Parathyroid adenoma (tissue), 2 donors: ENCODE measurements around the gene CGN.
A peak's percentile ranks its signal among the peaks of the same experiment; 100 is the strongest.

Experiments
- H2AFZ ChIP-seq: fragments of 300-600 bp; sonication (generic); one replicate; pipeline ENCODE4 v1.7.0; 2017; ENCODE audit warnings: antibody characterized with exemption, mild to moderate bottlenecking
- H3K27ac ChIP-seq: fragments of 300-600 bp; sonication (generic); one replicate; pipeline ENCODE4 v1.7.0; 2017
- H3K27me3 ChIP-seq: fragments of 300-600 bp; sonication (generic); one replicate; pipeline ENCODE4 v1.7.0; 2017; ENCODE audit warnings: low read length; ENCODE audit not compliant: control insufficient read depth, insufficient read depth
- H3K36me3 ChIP-seq: fragments of 300-600 bp; sonication (generic); one replicate; pipeline ENCODE4 v1.7.0; 2017; ENCODE audit warnings: low read length; ENCODE audit not compliant: control insufficient read depth, insufficient read depth
- H3K4me1 ChIP-seq: fragments of 300-600 bp; sonication (generic); one replicate; pipeline ENCODE4 v1.7.0; 2017; ENCODE audit warnings: control low read depth
- H3K4me2 ChIP-seq: fragments of 300-600 bp; sonication (generic); one replicate; pipeline ENCODE4 v1.7.0; 2017; ENCODE audit warnings: low read length
- H3K4me3 ChIP-seq: fragments of 300-600 bp; sonication (generic); one replicate; pipeline ENCODE4 v1.7.0; 2017; ENCODE audit warnings: low read depth, low read length
- H3K79me2 ChIP-seq: fragments of 300-600 bp; sonication (generic); one replicate; pipeline ENCODE4 v1.7.0; 2017; ENCODE audit warnings: control low read depth
- H3K9ac ChIP-seq: fragments of 300-600 bp; sonication (generic); one replicate; pipeline ENCODE4 v1.7.0; 2017; ENCODE audit warnings: mild to moderate bottlenecking
- H3K9me3 ChIP-seq: fragments of 300-600 bp; sonication (generic); one replicate; pipeline ENCODE4 v1.7.0; 2017; ENCODE audit warnings: low read length; ENCODE audit not compliant: control insufficient read depth
- CTCF ChIP-seq: fragments of 300-600 bp; sonication (generic); IDR thresholded peaks from one replicate; pipeline ENCODE4 v1.7.0; 2017; ENCODE audit warnings: antibody characterized with exemption, mild to moderate bottlenecking
- donor health status: primary hyperparathyroidism.

Gene CGN

DNA sequence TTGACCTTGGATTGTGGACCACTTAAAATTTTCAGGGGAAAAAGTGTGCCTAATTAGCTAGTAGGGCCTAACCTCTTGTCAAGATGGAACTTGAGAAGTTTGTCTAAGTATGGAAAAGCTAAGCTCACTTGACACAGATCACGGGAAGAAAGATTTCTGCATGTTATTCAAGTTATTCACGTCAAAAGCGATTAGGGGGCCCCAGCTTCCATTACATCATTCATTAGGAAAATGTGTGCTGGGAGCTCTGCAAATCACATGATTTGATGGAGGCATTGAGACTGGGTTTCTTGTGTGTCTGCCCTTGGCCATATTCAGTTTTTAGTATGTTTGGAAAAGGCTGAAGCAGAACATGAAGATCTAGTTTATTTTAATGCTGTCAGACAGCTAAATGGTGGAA is 36.4 kb upstream of the CGN start:
- Histone ChIP-seq H3K4me1 (no peaks in the 10 kb centered on the region), H3K27ac (no peak overlapping the region), H3K79me2 (no peaks in the 10 kb centered on the region), H3K4me2 (no peak overlapping the region), H3K27me3 (no peaks in the 10 kb centered on the region), H3K9ac (no peak overlapping the region), H3K36me3 (no peaks in the 10 kb centered on the region), H2AFZ (peak overlapping the region; percentile 20), H3K9me3 (no peaks in the 10 kb centered on the region), H3K4me3 (no peak overlapping the region)
- TF ChIP-seq CTCF = no peak

DNA sequence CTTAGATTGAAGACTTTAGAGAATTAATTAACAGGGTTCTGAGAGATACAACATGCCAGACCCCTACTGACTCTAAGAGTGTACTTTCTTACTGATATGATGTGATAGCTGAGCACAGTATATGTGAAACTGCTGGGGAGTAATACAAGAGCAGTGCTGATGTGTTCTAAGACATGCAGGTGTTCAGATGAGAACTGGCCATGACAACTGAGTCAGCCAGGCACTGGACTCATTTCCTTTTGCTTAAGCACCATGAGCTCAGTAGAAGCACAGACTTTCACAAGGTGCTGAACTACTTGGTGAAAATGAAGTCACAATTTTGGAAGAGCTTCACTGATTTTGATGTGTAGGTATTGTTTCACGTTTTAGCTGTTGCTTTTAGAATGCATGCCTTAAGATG is 36.0 kb upstream of the CGN start:
- no peak for TF ChIP-seq CTCF
- Histone ChIP-seq H2AFZ (peak overlapping the region; percentile 20), H3K79me2 (no peaks in the 10 kb centered on the region), H3K36me3 (no peaks in the 10 kb centered on the region), H3K4me2 (no peak overlapping the region), H3K4me1 (no peaks in the 10 kb centered on the region), H3K9ac (no peak overlapping the region), H3K27ac (no peak overlapping the region), H3K27me3 (no peaks in the 10 kb centered on the region), H3K4me3 (no peak overlapping the region), H3K9me3 (no peaks in the 10 kb centered on the region)

DNA sequence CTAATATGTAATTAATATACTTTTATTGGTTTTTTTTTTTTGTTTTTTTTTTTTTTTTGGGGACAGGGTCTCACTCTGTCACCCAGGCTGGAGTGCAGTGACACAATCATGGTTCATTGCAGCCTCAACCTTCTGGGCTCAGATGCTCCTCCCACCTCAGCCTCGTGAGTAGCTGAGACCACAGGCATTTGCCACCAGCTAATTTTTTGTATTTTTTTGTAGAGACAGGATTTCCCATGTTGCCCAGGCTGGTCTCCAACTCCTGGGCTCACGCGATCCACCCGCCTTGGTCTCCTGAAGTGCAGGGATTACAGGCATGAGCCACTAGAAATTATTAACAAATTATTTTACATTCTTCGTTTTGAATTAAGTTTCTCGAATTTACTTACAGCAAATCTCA is 35.1 kb upstream of the CGN start:
- no peak overlapping the region for H3K4me3 ChIP-seq
- no peaks in the 10 kb centered on the region for H3K4me1 ChIP-seq
- no peaks in the 10 kb centered on the region for H3K9me3 ChIP-seq
- TF ChIP-seq CTCF = no peak
- H3K27me3 ChIP-seq = no peaks in the 10 kb centered on the region
- no peak overlapping the region for H3K27ac ChIP-seq
- no peak overlapping the region for H2AFZ ChIP-seq
- no peak overlapping the region for H3K4me2 ChIP-seq
- no peak overlapping the region for H3K9ac ChIP-seq
- H3K79me2 ChIP-seq = no peaks in the 10 kb centered on the region
- no peaks in the 10 kb centered on the region for H3K36me3 ChIP-seq

GRCh38 chr1:151477066-151477465 is 34.1 kb upstream of the CGN start:
- no peak overlapping the region for H3K9ac ChIP-seq
- no peak for TF ChIP-seq CTCF

DNA sequence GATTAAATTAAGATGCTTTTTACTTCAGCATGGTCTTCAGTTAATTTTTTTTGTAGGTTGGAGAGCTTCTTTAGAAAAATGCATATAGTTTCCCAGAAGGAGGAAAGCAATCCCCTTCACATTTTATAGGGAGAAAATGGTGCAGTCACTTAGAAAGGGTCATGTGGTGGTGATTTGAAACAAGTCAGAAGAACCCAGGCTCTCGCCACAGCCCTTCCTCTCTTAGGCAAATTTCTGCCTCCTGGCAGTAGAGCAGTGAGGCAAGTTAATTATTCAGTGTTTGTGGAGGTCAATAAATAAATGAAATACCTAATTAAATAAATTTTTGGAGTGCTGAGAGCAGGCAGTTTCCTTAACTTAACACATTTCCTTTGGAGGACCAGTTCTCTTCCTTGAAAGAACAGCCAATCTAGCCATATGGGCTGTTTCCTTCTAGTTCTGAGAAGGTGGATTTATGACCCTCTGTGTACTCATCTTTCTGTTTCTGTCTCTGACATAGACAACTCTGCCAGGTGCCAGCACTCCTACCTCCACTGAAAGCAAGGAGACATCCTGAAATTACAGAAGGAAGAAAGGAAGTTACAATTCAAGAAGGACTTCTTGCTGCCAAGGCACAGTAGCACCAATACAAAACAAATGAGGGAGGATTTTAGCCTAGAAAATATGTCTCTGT is 32.9 kb upstream of the CGN start:
- H3K27ac ChIP-seq = no peak overlapping the region

More at GRCh38 chr1:151477066-151477465, 34.1 kb upstream of the CGN start:
- no peak overlapping the region for H3K4me3 ChIP-seq
- H3K4me1 ChIP-seq = no peaks in the 10 kb centered on the region
- no peaks in the 10 kb centered on the region for H3K27me3 ChIP-seq
- no peak overlapping the region for H3K4me2 ChIP-seq
- H2AFZ ChIP-seq = no peak overlapping the region
- no peaks in the 10 kb centered on the region for H3K79me2 ChIP-seq
- no peaks in the 10 kb centered on the region for H3K9me3 ChIP-seq
- H3K27ac ChIP-seq = no peak overlapping the region
- H3K36me3 ChIP-seq = no peaks in the 10 kb centered on the region

More for the DNA sequence above, 32.9 kb upstream of the CGN start:
- no peaks in the 10 kb centered on the region for H3K27me3 ChIP-seq
- H3K79me2 ChIP-seq = no peaks in the 10 kb centered on the region
- no peak overlapping the region for H3K4me3 ChIP-seq
- no peaks in the 10 kb centered on the region for H3K36me3 ChIP-seq
- H3K9ac ChIP-seq = no peak overlapping the region
- H3K9me3 ChIP-seq = no peaks in the 10 kb centered on the region
- no peak for TF ChIP-seq CTCF
- no peak overlapping the region for H2AFZ ChIP-seq
- H3K4me1 ChIP-seq = no peaks in the 10 kb centered on the region
- H3K4me2 ChIP-seq = no peak overlapping the region
